HG03064 (cell line): ENCODE measurements around the gene MRC2.
A peak's percentile ranks its signal among the peaks of the same experiment; 100 is the strongest.
"Not testable (repeated sequence)": the region's sequence is repeated elsewhere in the genome, so short reads cannot be mapped to it uniquely, and the experiment has no call there.

Source experiments
- ATAC-seq: cut with Tn5 transposase; IDR thresholded peaks from one replicate; pipeline ENCODE4 v1.9.1; 2021; ENCODE audit warnings: low read depth; ENCODE audit not compliant: unreplicated experiment

Gene MRC2

GRCh38 chr17:62627219-62627903 is at the start of gene MRC2:
TSS of gene MRC2 (plus strand) at chr17:62627670. CDS start at chr17:62627803, 133 bp downstream.
- no peak for ATAC-seq

DNA sequence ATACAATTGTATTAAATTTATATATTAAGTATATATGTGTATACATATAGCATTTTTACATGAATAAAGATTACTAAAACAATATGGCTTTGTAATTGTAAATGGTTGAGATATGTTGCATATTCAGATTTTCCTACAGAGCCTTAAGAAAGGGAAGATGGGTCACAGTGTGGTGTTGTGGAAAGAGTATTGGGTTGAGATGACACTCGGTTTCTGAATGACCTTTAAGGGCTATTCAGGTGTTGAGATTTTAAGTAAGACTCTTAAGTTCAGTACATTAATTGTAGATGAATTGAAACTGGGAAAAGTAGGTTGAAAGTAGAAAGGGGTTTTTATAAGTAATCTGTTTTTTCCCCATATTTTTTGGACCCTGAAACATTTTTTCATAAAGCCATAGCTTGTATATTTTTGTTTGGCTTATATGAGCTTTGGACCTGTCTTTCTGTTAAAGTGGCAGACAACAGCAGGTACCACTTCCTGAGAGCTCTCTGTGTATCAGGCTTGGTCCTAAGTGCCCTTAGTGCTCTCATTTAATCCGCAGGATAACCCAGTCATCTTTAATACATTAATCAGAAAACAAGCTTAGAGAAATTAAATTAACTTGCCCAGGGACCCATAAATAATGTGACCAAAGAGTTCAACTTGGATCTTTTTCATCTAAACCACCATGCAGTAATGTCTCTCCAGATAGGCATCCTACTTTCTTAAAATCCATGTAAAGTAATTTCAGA is 48.5 kb upstream of the MRC2 start:
- no peak for ATAC-seq

DNA sequence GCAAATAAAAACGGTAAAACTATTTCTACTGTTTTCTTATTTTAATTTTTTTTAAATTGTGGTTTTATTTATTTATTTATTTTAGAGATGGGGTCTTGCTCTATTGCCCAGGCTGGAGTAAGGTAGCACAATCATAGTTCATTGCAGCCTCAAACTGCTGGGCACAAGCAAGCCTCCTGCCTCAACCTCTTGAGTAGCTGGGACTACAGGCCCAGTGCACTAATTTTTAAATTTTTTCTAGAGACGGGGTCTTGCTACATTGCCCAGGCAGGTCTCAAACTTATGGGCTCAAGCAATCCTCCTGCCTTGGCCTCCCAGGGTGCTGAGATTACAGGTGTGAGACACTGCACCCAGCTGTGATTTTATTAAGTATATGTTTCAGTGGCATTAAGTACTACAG is 46.5 kb upstream of the MRC2 start:
- no peak for ATAC-seq

GRCh38 chr17:62581764-62582163 is 45.7 kb upstream of the MRC2 start:
- ATAC-seq: no peak

- no peak for ATAC-seq
Measured at GRCh38 chr17:62587554-62587953, 39.9 kb upstream of the MRC2 start.

DNA sequence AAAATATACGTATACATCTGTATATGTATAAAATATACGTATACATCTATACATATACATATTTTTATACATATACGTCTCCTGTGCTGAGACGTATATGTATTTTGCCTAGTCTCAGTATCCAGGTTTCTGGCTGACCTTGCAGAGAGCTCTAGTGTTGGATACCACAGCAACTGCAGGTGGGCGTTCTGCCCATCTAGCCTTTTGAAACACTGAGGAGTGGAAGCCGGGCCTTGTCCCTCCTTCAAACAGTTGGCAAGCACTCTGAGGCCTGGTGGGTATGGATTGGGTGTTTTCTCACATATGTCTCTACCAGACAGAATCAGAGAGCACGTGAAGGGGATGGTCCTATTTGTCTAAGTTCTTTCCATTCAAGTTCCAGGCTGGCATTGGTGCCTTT is 39.4 kb upstream of the MRC2 start:
- no peak for ATAC-seq

- no peak for ATAC-seq
Measured at GRCh38 chr17:62591333-62591732, 36.1 kb upstream of the MRC2 start.

- not testable (repeated sequence) for ATAC-seq
Measured at GRCh38 chr17:62591822-62592221, 35.6 kb upstream of the MRC2 start.

DNA sequence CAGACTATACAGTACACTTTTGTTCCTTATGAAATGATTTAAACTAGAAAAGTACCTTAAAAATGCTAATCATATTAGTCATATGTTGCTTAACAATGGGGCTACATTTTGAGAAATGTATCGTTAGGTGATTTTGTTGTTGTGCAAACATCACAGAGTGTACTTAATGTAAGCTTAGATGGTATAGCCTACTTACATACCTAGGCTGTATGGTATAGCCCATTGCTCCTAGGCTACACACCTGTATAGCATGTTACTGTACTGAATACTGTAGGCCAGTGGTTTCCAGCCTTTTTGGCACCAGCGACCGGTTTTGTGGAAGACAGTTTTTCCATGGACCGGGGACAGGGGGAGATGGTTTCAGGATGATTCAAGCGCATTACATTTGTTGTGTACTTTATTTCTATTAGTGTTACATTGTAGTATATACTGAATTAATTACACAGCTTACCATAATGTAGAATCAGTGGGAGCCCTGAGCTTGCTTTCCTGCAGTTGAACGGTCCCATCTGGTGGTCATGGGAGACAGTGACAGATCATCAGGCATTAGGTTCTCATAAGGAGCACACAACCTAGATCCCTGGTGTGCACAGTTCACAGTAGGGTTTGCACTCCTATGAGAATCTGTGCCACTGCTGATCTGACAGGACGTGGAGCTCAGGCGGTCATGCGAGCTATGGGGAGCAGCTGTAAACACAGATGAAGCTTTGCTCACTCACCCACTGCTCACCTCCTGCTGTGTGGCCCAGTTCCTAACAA is 35.0 kb upstream of the MRC2 start:
- no peak for ATAC-seq

GRCh38 chr17:62595484-62595883 is 32.0 kb upstream of the MRC2 start:
- ATAC-seq: no peak

DNA sequence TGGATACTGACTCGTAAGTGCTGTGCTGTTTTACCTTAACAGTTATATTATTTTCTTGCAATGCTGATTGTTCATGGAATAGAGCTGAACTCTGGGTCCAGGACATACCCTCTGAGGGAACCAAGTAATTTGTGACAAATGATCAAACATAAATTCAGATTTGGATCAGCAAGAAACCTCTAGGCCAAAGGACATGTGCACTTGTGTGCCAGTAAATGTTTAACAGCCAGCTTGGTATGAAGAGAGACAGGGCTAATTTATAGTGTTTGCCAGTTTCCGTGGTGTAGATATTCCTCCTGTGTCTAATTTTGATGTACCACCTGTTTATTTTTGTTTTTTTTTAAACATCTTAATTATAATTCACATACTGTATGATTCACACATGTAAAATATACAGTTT is 30.8 kb upstream of the MRC2 start:
- no peak for ATAC-seq

GRCh38 chr17:62597150-62597549 is 30.3 kb upstream of the MRC2 start:
- ATAC-seq: no peak

GRCh38 chr17:62597920-62598319 is 29.6 kb upstream of the MRC2 start:
- ATAC-seq: no peak

DNA sequence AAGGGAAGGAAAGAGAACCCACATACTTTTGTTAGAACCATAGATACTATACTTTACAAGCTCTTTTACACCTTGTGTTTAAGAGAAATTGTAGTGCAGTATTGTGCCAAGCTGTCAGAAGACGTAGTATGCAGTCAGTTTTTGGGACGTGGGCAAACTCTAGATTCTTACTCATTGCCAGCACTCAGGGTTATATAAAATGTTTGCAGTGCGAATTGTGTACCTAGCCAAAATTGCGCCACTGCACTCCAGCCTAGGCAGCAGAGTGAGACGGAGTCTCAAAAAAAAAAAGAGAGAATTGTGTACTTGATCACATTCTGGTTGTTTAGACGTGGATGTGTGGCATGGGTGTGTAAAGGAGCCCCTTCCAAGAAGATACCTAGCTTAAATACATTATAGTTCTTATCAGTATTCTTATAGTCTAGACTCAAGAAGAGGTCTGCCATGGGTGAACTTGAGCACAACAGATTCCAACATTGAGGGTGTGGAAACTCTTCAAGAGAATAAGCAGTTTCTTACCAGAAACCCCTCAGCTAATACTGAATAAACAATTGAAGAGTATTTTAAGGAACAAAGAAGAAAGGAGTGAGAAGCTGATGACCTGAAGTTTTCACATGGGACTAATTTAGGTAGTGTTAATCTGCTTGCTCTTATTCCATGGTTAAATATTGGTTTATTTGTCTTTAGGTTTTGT is 27.4 kb upstream of the MRC2 start:
- ATAC-seq: no peak

GRCh38 chr17:62600805-62601204 is 26.7 kb upstream of the MRC2 start:
- no peak for ATAC-seq

DNA sequence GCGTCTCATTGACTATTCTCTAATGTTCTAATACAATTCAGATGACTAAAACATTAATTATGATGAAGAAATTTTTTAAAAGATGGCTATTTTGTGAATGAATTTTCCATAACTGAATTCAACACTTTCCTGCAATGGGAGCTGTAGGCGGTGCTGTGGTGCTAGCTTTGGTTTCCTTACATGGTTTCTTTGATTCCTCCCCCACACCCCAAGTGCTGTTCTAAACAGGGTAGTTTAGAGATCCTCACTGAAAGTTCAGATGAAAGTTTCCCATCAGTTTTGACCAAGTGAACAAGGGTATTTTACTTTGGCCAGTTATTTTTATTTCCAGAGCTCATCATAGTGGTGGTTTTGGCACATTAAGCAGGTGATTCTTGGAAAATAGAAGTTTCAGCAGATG is 26.0 kb upstream of the MRC2 start:
- no peak for ATAC-seq

- ATAC-seq: not testable (repeated sequence)
Measured at GRCh38 chr17:62603783-62604182, 23.7 kb upstream of the MRC2 start.

DNA sequence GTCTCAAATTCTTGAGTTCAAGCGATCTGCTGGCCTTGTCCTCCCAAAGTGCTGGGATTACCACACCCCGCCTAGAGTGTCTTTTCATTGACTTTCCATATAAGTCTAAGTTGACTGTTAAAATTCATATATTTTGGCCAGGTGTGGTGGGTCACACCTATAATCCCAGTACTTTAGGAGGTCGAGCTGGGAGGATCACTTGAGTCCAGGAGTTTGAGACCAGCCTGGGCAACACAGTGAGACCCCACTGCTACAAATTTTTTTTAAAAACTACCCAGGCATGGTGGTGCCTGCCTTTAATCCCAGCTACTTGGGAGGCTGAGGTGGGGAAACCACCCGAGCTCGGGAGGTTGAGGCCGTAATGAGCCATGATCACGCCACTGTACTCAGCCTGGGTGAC is 21.9 kb upstream of the MRC2 start:
- ATAC-seq: no peak

- peak; percentile 84 for ATAC-seq
Measured at GRCh38 chr17:62611292-62611691, 16.2 kb upstream of the MRC2 start.

GRCh38 chr17:62611728-62612127 is 15.7 kb upstream of the MRC2 start:
- peak; percentile 39 for ATAC-seq

DNA sequence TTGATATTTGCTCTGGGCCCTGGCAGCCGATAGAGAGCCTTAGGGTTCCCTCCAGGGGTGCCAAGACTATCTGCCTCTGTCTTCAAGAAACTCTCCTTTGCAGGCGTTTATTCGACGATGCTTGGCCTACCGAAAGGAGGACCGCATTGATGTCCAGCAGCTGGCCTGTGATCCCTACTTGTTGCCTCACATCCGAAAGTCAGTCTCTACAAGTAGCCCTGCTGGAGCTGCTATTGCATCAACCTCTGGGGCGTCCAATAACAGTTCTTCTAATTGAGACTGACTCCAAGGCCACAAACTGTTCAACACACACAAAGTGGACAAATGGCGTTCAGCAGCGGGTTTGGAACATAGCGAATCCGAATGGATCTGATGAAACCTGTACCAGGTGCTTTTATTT is 15.2 kb upstream of the MRC2 start:
- not testable (repeated sequence) for ATAC-seq
